ENCODE results near the gene UFSP2.

The UFSP2 gene

GRCh38 chr4:185352741-185353140 is 73.0 kb downstream of the UFSP2 start:
- no peak for TF ChIP-seq EZH2phosphoT487 (conservative IDR thresholded peaks at IDR 0.05; ENCODE audit: low read length)
- no peak for TF ChIP-seq CTCF (IDR thresholded peaks at IDR 0.05; ENCODE audit: insufficient read depth, low read length, poor library complexity, severe bottlenecking)
- H3K4me3 ChIP-seq (ENCODE audit: insufficient read depth, low read length, poor library complexity, severe bottlenecking), result no peak overlapping the region
- H3K27me3 ChIP-seq (ENCODE audit: low read length), result no peaks in the 10 kb centered on the region
- H3K27ac ChIP-seq (ENCODE audit: low read depth, low read length), result no peak overlapping the region
- no peaks in the 10 kb centered on the region for H3K9me2 ChIP-seq (replicated peaks; ENCODE audit: insufficient read depth, low read length)
- no peak overlapping the region for H3K9ac ChIP-seq (ENCODE audit: low read length)
- peaks cover 5% of the 10 kb centered on the region; the same call in 1 of the 2 replicates for H3K36me3 ChIP-seq (ENCODE audit: low read length)
- H3K4me2 ChIP-seq (ENCODE audit: low read depth, low read length, poor library complexity, severe bottlenecking), result no peak overlapping the region
- no peak overlapping the region for H2AFZ ChIP-seq (ENCODE audit: low read depth, low read length, severe bottlenecking)
- H3F3A ChIP-seq (ENCODE audit: insufficient read depth), result no peaks in the 10 kb centered on the region
- H3K9me3 ChIP-seq (ENCODE audit: insufficient read depth, low read length), result no peaks in the 10 kb centered on the region
- H4K20me1 ChIP-seq (ENCODE audit: low read depth, low read length), result no peaks in the 10 kb centered on the region
- H3K79me2 ChIP-seq (ENCODE audit: insufficient read depth, low read length), result no peaks in the 10 kb centered on the region

- TF ChIP-seq CTCF (IDR thresholded peaks at IDR 0.05; ENCODE audit: insufficient read depth, low read length, poor library complexity, severe bottlenecking), result no peak
- no peak for TF ChIP-seq EZH2phosphoT487 (conservative IDR thresholded peaks at IDR 0.05; ENCODE audit: low read length)
- no peak overlapping the region for H2AFZ ChIP-seq (ENCODE audit: low read depth, low read length, severe bottlenecking)
- no peak overlapping the region for H3K9ac ChIP-seq (ENCODE audit: low read length)
- H3K4me2 ChIP-seq (ENCODE audit: low read depth, low read length, poor library complexity, severe bottlenecking), result no peak overlapping the region
- no peaks in the 10 kb centered on the region for H3K9me3 ChIP-seq (ENCODE audit: insufficient read depth, low read length)
- H3K79me2 ChIP-seq (ENCODE audit: insufficient read depth, low read length), result no peaks in the 10 kb centered on the region
- H3K36me3 ChIP-seq (ENCODE audit: low read length), result peaks cover 5% of the 10 kb centered on the region; the same call in 1 of the 2 replicates
- H3K27me3 ChIP-seq (ENCODE audit: low read length), result no peaks in the 10 kb centered on the region
- no peaks in the 10 kb centered on the region for H3K9me2 ChIP-seq (replicated peaks; ENCODE audit: insufficient read depth, low read length)
- no peaks in the 10 kb centered on the region for H3F3A ChIP-seq (ENCODE audit: insufficient read depth)
- no peak overlapping the region for H3K4me3 ChIP-seq (ENCODE audit: insufficient read depth, low read length, poor library complexity, severe bottlenecking)
- H3K27ac ChIP-seq (ENCODE audit: low read depth, low read length), result no peak overlapping the region
- no peaks in the 10 kb centered on the region for H4K20me1 ChIP-seq (ENCODE audit: low read depth, low read length)
These were observed 73.6 kb downstream of the UFSP2 start for GRCh38 chr4:185352202-185352601.

GRCh38 chr4:185351691-185352090 is 74.1 kb downstream of the UFSP2 start:
- H3F3A ChIP-seq (ENCODE audit: insufficient read depth), result no peaks in the 10 kb centered on the region
- no peak overlapping the region for H3K9ac ChIP-seq (ENCODE audit: low read length)
- no peaks in the 10 kb centered on the region for H3K79me2 ChIP-seq (ENCODE audit: insufficient read depth, low read length)
- no peak overlapping the region for H3K4me3 ChIP-seq (ENCODE audit: insufficient read depth, low read length, poor library complexity, severe bottlenecking)
- H4K20me1 ChIP-seq (ENCODE audit: low read depth, low read length), result no peaks in the 10 kb centered on the region
- no peaks in the 10 kb centered on the region for H3K27me3 ChIP-seq (ENCODE audit: low read length)
- H3K4me2 ChIP-seq (ENCODE audit: low read depth, low read length, poor library complexity, severe bottlenecking), result no peak overlapping the region
- no peak overlapping the region for H3K27ac ChIP-seq (ENCODE audit: low read depth, low read length)
- H3K9me2 ChIP-seq (replicated peaks; ENCODE audit: insufficient read depth, low read length), result no peaks in the 10 kb centered on the region
- no peaks in the 10 kb centered on the region for H3K9me3 ChIP-seq (ENCODE audit: insufficient read depth, low read length)
- H2AFZ ChIP-seq (ENCODE audit: low read depth, low read length, severe bottlenecking), result no peak overlapping the region
- TF ChIP-seq EZH2phosphoT487 (conservative IDR thresholded peaks at IDR 0.05; ENCODE audit: low read length) (no peak), CTCF (IDR thresholded peaks at IDR 0.05; ENCODE audit: insufficient read depth, low read length, poor library complexity, severe bottlenecking) (no peak)
- H3K36me3 ChIP-seq (ENCODE audit: low read length), result peaks cover 5% of the 10 kb centered on the region; the same call in 1 of the 2 replicates

All from SU-DHL-6 (cell line).